Fibroblast of skin of abdomen (primary cell): ENCODE data around the gene TSPAN14. TPM values are rescaled to one million over a fixed set of nuclear protein-coding genes. Genes with fewer than 3 reads are reported as not detected.
"Not testable (repeated sequence)": the region's sequence is repeated elsewhere in the genome, so short reads cannot be mapped to it uniquely, and the experiment has no call there.

Experiments
- DNase-seq: peaks from one replicate; pipeline ENCODE4 v3.0.0-alpha.2; 2013
- polyA plus RNA-seq, 2 experiments: library from polyadenylated mRNA; unstranded; fragments of 120-200 nt; gene quantifications; one replicate each; pipeline ENCODE4 v1.2.1, GENCODE V29; 2013; ENCODE audit not compliant: insufficient read length in 2 of 2

Gene TSPAN14
- polyA plus RNA-seq (2013, experiment 1 of 2; ENCODE audit: insufficient read length): 46.6 TPM
- 48.8 TPM for polyA plus RNA-seq (2013, experiment 2 of 2; ENCODE audit: insufficient read length)

- peak; percentile 80 for DNase-seq
Observed at GRCh38 chr10:80453842-80454512, at the start of gene TSPAN14. Gene TSPAN14 (plus strand): TSS chr10:80454310. CDS start chr10:80489234, 34,924 bp downstream.

DNA sequence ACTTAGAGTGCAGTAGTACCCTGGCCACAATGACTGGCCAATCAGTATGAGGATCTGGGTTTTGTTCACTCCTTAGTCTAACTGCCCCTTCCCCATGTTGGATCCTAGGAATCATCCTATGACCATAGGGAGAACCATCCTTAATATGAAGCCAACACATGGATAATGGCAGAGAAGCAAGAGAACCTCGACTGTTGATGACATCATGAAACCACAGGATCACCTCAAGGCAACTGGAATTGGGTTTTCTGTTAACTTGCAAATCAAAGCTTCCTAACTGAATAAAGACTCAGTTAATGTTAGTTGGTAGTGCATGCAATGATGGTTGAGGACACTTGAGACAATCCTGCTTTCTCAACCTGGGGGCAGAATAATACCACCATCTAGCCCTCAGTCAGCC, 49.1 kb upstream of the TSPAN14 start:
- no peak for DNase-seq

DNA sequence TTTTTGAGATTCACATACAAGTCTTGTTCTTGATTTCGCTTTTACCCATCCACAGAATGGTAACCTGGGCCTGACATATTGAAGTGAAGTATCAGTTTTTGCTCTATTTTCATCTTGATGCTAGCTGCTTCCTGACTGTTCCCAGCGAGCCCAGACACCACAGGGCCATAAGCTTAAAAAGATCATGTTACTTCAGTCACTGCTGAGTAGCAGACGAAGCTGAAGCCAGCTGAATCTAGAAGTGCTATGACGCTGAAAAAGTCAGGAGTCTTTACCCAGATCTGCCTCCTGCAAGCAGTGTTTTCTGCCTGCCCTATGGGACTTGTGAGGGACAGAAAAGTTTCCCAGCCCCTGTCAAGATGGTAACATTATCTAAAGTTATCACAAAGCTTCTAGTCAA, 48.5 kb upstream of the TSPAN14 start:
- DNase-seq: no peak

DNA sequence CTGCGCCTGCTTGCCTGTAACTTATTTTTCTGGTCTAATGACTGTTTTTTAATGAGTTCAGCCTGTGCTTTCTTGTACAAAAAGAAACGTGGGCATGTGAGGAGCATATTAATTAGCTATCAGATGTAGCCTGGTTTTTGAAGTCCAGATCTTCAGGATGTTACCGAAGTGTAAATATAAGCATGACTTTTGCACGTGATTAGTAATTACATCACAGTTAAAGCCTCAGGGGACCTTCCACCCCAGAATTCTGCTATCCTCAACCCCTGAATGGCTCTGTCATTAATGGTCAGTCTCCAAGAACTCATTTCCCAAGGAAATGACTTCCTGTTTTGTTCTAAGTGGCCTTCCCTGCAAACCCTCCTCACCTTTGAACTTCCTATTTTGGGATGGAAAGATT, 47.9 kb upstream of the TSPAN14 start:
- DNase-seq: no peak

DNA sequence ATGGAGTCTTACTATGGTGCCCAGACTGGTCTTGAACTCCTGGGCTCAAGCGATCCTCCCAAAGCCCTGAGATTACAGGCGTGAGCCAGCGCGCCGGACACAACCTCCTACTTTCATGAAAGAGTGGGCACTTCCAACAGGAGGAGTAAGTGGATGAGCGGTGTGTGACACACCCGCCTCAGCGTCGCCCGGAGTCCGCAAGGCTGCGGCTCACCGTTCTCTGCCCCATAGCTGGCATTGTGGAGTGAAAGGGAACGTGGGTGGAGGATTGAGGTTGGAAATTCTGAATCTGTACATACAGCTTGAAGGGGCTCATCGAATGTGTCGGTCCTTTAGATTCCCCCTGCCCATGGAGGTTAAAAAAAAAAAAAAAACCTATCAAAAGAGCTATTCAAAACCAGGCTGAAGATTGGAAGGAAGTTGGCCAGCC, 46.3 kb upstream of the TSPAN14 start:
- DNase-seq: no peak

GRCh38 chr10:80408242-80409101, 45.6 kb upstream of the TSPAN14 start, which contains the start of gene PRXL2A:
Gene PRXL2A (plus strand): TSS chr10:80408551. CDS start chr10:80420468, 11,917 bp downstream.
- peak; percentile 40 for DNase-seq

DNA sequence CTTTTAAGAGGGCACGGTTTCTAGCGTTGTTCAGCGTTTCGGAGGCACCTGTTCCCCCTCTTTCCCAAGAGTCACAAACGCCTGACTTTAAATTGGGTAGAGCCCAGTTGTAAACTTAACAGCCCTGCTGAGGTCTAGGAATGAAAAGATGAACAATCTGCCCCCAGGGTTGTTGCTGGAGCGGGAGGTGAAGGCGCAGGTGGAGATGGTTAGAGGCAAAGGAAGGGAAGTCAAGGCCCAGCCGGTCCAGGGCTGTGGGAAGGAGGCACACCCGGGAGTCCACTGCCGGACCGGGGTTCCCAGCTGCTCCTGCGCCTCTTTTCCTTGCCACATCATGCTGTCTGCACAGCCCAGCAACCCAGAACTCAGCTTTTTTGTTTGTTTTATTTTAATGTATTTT, 45.0 kb upstream of the TSPAN14 start:
- DNase-seq: no peak

DNA sequence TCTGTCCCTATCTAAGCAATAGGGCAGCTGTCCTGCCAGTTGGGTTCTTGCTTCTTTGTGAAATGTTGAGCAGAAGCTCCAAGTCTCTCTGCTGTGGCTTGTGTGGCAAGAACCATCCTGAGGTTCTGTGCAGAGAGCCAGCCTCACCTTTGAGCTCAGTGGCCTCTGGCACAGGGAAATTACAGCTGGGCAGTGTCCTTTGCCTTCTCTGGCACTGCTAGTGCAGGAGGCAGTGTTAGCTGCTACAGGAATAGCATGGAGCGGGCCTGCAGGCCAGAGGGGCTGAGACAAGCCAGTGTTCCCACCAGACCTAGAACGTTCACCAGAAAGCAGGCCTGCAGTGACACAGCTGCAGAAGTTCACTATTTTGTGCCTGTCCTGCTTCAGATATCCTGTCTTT, 44.0 kb upstream of the TSPAN14 start:
- DNase-seq: no peak

GRCh38 chr10:80410578-80411145, 43.4 kb upstream of the TSPAN14 start:
- no peak for DNase-seq

DNA sequence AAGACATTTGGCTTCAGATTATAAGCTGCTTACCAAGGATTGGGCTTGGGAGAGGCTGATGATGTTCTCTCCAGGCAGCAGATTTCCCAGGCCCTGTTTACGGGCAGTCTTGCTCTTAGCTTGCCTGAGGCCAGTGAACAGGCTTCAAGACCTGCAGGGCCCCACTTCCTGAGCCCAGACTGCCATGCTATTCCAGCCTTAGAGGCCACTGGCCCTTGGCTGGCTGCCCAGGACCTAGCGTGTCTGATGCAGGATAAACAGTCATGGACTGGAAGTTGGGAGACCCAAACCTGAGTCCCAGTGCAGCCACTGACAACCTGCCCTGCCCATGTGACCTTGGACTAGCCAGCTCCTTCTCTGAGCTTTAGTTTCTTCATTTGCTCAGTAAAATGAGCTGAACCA, 42.8 kb upstream of the TSPAN14 start:
- no peak for DNase-seq

- no peak for DNase-seq
Observed at GRCh38 chr10:80411681-80412220, 42.4 kb upstream of the TSPAN14 start.

GRCh38 chr10:80412486-80412885, 41.6 kb upstream of the TSPAN14 start:
- no peak for DNase-seq

GRCh38 chr10:80413271-80413996, 40.7 kb upstream of the TSPAN14 start:
- peak; percentile 80 for DNase-seq

- no peak for DNase-seq
Observed at GRCh38 chr10:80414142-80414895, 39.8 kb upstream of the TSPAN14 start.

DNA sequence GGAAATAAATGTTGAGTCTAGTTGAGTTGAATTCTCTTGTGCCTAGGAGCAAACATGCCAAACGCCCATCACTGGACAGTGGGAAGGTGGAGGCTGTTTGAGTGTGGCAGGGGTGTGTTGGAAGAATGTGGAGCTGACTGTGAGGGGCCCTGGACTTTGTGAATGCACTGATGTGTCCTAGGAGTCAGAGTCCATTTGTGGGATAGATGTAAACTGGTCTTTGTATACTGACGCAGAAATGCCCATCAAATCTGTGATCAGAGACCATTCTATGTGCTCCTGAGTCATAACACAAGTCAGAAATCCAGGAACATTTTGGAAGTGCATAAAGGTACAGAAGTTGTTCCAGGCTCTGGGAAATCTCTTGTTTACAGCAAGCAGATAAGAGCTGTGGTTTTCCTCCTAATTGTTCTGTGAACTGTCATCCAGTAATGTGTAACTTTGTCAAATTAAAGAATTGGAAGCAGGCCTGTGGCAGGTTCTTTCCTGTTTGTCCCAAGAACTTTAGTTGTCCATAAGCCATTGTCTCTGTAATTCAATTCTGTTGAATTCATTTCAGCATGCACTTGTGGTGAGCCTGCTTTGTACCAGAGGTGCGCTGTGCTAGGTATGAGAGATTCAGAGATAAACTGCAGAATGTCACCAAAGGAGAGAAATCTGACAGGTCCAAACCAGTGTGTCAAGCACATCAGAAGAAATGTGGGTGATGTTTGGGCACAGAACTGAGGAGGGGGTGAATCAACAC, 38.2 kb upstream of the TSPAN14 start:
- no peak for DNase-seq

DNA sequence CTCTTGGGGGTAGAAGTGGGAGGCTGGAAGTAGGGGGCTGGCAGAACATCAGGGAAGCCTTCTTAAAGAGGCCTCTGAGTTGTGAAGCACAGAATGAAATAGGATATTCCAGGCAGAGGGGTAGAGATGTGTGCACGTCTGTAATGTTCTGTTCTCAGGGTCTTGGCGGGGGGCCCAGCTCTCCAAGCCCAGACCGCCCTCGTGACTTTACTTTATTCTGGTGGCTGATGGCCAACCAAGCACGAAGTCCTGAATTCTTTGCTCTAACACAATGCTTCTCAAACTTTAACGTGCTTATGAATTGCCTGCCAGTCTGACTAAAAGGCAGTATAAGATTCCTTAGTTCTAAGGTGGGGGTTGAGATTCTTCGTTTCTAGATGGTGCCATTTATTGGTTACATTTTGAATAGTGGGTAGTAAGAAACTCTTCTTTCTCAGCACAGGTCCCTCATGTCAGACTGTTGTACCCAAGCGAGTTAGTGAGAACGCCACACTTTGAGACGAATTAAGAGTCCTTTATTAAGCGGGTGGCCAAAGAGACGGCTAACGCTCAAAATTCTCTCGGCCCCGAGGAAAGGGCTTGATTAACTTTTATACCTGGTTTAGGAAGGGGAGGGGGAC, 37.5 kb upstream of the TSPAN14 start:
- peak; percentile 63 for DNase-seq

DNA sequence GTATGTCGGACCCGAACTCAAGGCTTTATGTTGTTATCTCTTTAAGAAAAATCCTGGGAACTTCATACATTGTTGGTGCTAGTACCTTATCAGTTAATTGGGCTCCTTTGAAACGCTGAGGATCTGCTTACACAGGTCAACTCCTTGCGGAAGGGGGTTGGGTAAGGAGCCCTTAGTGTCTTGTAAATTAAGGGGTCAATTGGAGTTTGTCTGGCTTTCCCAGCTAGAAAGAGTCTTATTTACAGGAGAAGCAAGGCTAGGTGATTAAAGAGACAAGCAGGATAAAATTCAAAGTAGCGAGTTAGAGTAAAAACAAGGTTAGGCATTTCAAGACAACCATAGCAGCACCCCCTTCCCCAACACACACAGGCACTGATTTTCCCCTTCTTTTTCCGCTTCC, 36.9 kb upstream of the TSPAN14 start:
- not testable (repeated sequence) for DNase-seq

GRCh38 chr10:80421050-80421706, 32.9 kb upstream of the TSPAN14 start:
- DNase-seq: no peak

GRCh38 chr10:80421707-80422536, 32.2 kb upstream of the TSPAN14 start:
- no peak for DNase-seq
